DMS114 treated with DMSO at 0.1 percent for 48 hours (cell line): Measurements from ENCODE around the gene SPECC1L.

ENCODE experiments used
- DNase-seq: peaks from one replicate; lab custom pipeline; 2025; ENCODE audit not compliant: unreplicated experiment; lab: John Stamatoyannopoulos, UW

The SPECC1L gene

DNA sequence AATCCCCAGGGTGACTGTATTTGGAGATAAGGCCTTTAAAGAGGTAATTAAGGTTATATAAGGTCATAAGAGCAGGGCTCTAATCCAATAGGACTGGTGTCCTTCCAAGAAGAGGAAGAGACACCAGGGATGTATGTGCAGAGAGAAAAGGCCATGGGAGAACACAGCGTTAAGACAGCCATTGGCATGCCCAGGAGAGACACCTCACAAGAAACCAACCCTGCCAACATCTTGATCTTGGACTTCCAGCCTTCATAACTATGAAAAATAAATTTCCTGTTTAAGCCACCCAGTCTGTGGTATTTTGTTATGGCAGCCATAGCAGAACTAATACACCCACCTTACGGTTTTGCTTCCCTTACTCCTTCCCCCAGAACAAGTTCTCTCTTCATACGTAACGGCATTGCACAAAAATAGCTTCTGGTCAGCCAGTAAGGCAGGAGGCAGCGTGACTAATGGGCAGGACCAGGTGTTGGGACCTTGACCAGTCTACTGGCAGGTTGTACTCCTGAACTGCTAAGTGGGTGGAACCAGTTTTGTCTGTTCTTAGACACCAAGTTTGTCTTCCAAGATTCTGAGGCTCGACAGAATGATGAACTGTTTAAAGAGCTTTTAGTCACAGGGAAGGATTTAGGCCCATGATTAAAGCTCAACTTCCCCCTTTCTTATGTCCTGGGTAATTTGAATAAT, 192.6 kb downstream of the SPECC1L start:
- DNase-seq: no peak

DNA sequence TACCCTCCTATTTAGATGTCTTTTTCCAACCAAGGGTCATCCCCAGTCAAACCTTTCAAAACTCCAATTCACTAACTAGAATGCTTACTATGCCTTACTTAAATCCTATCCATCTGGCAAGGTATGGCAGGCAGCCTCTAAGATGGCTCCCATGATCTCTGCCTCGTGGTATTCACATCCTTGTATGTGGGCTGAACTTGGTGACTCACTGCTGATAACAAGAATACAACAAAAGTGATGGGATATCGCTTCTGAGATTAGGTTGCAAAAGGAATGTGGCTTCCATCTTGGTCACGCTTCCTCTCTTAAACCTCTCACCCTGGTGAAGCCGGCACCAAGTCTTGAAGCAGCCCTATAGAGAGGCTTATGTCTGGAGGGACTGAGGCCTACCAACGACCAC, 194.9 kb downstream of the SPECC1L start:
- no peak for DNase-seq

DNA sequence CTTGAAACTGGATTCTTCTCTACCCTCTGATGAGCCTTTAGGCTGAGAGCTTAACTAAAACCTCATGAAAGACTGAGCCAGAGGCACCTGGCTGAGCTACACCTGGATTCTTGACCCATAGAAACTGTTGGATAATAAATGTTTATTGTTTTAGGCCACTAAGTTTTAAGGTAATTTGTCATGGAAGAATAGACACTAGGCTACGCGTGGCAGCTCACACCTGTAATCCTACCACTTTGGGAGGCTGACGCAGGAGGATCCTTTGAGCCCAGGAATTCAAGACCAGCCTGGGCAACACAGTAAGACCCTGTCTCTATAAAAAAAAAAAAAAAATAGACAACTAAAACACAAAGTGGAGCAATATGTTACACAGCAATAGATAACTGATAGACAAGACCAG, 195.3 kb downstream of the SPECC1L start:
- no peak for DNase-seq

GRCh38 chr22:24466716-24467328, 196.2 kb downstream of the SPECC1L start:
- no peak for DNase-seq

GRCh38 chr22:24467340-24467739, 196.7 kb downstream of the SPECC1L start:
- DNase-seq: no peak
